Panc1 (cell line): ENCODE measurements around the gene PRR30. TPM values are rescaled to one million over a fixed set of nuclear protein-coding genes. Genes with fewer than 3 reads are reported as not detected.

Experiments
- ATAC-seq: fragments of 200-7000 bp; cut with Tn5 transposase; 2 replicates; pipeline ENCODE4 v1.9.1; 2020; ENCODE audit warnings: mild to moderate bottlenecking, moderate library complexity
- BruUV-seq: library from RNA; stranded (reverse); fragments of 400-500 nt; replicated peaks from 2 replicates; lab custom pipeline; 2021; lab: Mats Ljungman, UMichigan
- CTCF ChIA-PET: fragments of 300-600 bp; sonication (Branson Sonifier 250); formaldehyde crosslinking; loops from one replicate; lab custom pipeline; 2022; ENCODE audit warnings: antibody characterized with exemption; lab: Charles Lee
- POLR2A ChIA-PET: fragments of 300-600 bp; sonication (Branson Sonifier 250); formaldehyde crosslinking; loops from one replicate; lab custom pipeline; 2022; ENCODE audit warnings: antibody characterized with exemption; lab: Charles Lee
- DNase-seq: peaks from one replicate; pipeline ENCODE4 v3.0.0-alpha.2; 2010; ENCODE audit warnings: low read depth, low spot score
- H3K27ac ChIP-seq: 2 replicates; pipeline ENCODE4 v1.5.1; 2011; ENCODE audit warnings: mild to moderate bottlenecking, low read length, inconsistent platforms
- H3K27me3 ChIP-seq: fragments of 200-500 bp; sonication (Bioruptor generic); 2 replicates; pipeline ENCODE4 v1.6.0; 2014; ENCODE audit warnings: low read length, inconsistent platforms; ENCODE audit not compliant: control insufficient read depth, insufficient read depth
- H3K36me3 ChIP-seq: fragments of 200-500 bp; sonication (Bioruptor generic); 2 replicates; pipeline ENCODE4 v1.5.1; 2014; ENCODE audit warnings: inconsistent platforms, mild to moderate bottlenecking, low read length, moderate library complexity; ENCODE audit not compliant: control insufficient read depth, insufficient read depth
- H3K4me1 ChIP-seq: 2 replicates; pipeline ENCODE4 v1.5.1; 2011; ENCODE audit warnings: inconsistent platforms, mild to moderate bottlenecking, low read length, moderate library complexity; ENCODE audit not compliant: control insufficient read depth, insufficient read depth
- H3K4me3 ChIP-seq, 2 experiments: 2 replicates each; pipeline ENCODE4 v1.5.1; 2011 to 2012; ENCODE audit warnings: low read depth in 2 of 2, low read length in 2 of 2, mild to moderate bottlenecking in 2 of 2, inconsistent platforms in 1 of 2, moderate library complexity in 1 of 2
- H3K9me3 ChIP-seq: fragments of 200-500 bp; sonication (Bioruptor generic); 2 replicates; pipeline ENCODE4 v1.5.1; 2014; ENCODE audit warnings: low read depth, mild to moderate bottlenecking, inconsistent platforms, low read length, moderate library complexity; ENCODE audit not compliant: control insufficient read depth, insufficient read depth
- CTCF ChIP-seq: fragments of 450-650 bp; IDR thresholded peaks from 2 replicates; pipeline ENCODE4 v1.5.1; 2017; ENCODE audit warnings: mild to moderate bottlenecking
- POLR2AphosphoS5 ChIP-seq: IDR thresholded peaks from 2 replicates; pipeline ENCODE4 v1.6.1; 2012; ENCODE audit warnings: mild to moderate bottlenecking, low read depth, low read length, moderate library complexity
- REST ChIP-seq, 2 experiments: IDR thresholded peaks; 2 replicates each; pipeline ENCODE4 v1.6.1; 2011 to 2012; ENCODE audit warnings: low read depth in 2 of 2, control low read depth in 1 of 2, low read length in 1 of 2, mild to moderate bottlenecking in 1 of 2, moderate library complexity in 1 of 2; ENCODE audit not compliant: insufficient read depth in 1 of 2
- SIN3A ChIP-seq: IDR thresholded peaks from 2 replicates; pipeline ENCODE4 v1.6.1; 2012; ENCODE audit warnings: low read depth, mild to moderate bottlenecking, low read length, moderate library complexity, borderline replicate concordance; ENCODE audit not compliant: insufficient read depth
- TCF7L2 ChIP-seq: IDR thresholded peaks from 2 replicates; pipeline ENCODE4 v1.6.1; 2011; ENCODE audit warnings: mild to moderate bottlenecking, low read depth, low read length, inconsistent platforms
- in situ Hi-C: cut with HindIII; loops from 2 replicates; pipeline ENCODE4 v1.10.0; 2016; ENCODE audit warnings: low sequenced_read_pairs, low pct_unique_long_range_greater_than_20kb
- intact Hi-C: fragments of 100-400 bp; cut with micrococcal nuclease; formaldehyde crosslinking; loops from one replicate; pipeline ENCODE4 v1.10.0; 2022; ENCODE audit not compliant: unreplicated experiment
- total RNA-seq: library from RNA; stranded (reverse); gene quantifications from one replicate; pipeline ENCODE4 v1.2.1, GENCODE V29; 2021; ENCODE audit not compliant: unreplicated experiment

PRR30 gene
- total RNA-seq, 1 experiment from 2014 or later = not detected

- TF ChIP-seq REST (IDR thresholded peaks at IDR 0.05; ENCODE audit: insufficient read depth in 1 of 2, low read depth in 2 of 2, low read length in 1 of 2) = no peak
- no peak for TF ChIP-seq SIN3A
- TF ChIP-seq CTCF = no peak
- TF ChIP-seq TCF7L2 = no peak
- no peak for TF ChIP-seq POLR2AphosphoS5
- in situ Hi-C loops (no loop called here), intact Hi-C loops (loop anchor here (5.0 kb wide), 1 partner anchor 187 kb away; the partner anchor contains the start of gene TRIM54)
- no peak overlapping the region for H3K4me3 ChIP-seq
- BruUV-seq = no TSS peak
- DNase-seq = no peak
- no peaks in the 10 kb centered on the region for H3K36me3 ChIP-seq
- no peaks in the 10 kb centered on the region for H3K4me1 ChIP-seq
- H3K9me3 ChIP-seq = no peaks in the 10 kb centered on the region
- H3K27ac ChIP-seq = no peak overlapping the region
- H3K27me3 ChIP-seq = no peaks in the 10 kb centered on the region
- ChIA-PET CTCF (no interaction called here), POLR2A (no interaction called here)
- no peak for ATAC-seq
Measured at GRCh38 chr2:27095427-27095744, 43.8 kb downstream of the PRR30 start.

DNA sequence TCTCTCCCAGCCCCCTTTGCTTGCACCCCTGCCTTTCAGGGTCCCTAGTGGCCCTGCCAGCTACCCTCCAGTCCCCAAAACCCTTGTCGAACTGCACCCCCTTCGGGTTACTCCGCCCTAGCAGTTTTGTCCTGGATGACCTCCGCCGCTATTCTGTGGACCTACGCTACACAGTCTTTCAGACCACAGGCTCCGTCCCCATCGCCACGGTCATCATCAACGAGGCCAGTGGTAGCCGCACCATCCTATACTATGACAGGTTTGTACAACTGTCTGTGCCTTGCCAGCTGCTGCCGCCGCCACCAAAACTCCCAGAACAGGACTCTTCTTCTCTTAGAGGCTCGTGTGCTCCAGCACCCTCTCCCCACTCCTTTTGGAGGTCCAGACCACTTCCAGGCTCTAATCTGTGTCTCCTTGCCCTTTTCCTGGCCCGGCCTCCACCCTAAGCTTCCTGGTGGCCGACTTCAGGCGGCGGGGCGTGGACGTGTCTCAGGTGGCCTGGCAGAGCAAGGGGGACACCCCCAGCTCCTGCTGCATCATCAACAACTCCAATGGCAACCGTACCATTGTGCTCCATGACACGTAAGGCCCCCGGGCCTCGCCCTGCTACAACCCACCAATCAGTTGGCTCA, 44.7 kb downstream of the PRR30 start:
- Histone ChIP-seq H3K27ac (no peak overlapping the region), H3K4me1 (no peaks in the 10 kb centered on the region), H3K27me3 (no peaks in the 10 kb centered on the region), H3K9me3 (no peaks in the 10 kb centered on the region), H3K4me3 (no peak overlapping the region), H3K36me3 (no peaks in the 10 kb centered on the region)
- ChIA-PET POLR2A (no interaction called here), CTCF (no interaction called here)
- intact Hi-C loops (no loop called here), in situ Hi-C loops (no loop called here)
- TF ChIP-seq REST (IDR thresholded peaks at IDR 0.05; ENCODE audit: insufficient read depth in 1 of 2, low read depth in 2 of 2, low read length in 1 of 2) = no peak
- TF ChIP-seq CTCF = no peak
- TF ChIP-seq SIN3A = no peak
- TF ChIP-seq TCF7L2 = no peak
- no peak for TF ChIP-seq POLR2AphosphoS5
- BruUV-seq = no TSS peak
- ATAC-seq (no peak), DNase-seq (no peak)
